ENCODE measurements around the gene NLGN2. TPM values are rescaled to one million over a fixed set of nuclear protein-coding genes. Genes with fewer than 3 reads are reported as not detected.
"Not testable (repeated sequence)": the region's sequence is repeated elsewhere in the genome, so short reads cannot be mapped to it uniquely, and the experiment has no call there.

NLGN2 gene
- total RNA-seq, 6 experiments from 2014 or later = 1.3 to 5.3 (median 3.0) TPM

DNA sequence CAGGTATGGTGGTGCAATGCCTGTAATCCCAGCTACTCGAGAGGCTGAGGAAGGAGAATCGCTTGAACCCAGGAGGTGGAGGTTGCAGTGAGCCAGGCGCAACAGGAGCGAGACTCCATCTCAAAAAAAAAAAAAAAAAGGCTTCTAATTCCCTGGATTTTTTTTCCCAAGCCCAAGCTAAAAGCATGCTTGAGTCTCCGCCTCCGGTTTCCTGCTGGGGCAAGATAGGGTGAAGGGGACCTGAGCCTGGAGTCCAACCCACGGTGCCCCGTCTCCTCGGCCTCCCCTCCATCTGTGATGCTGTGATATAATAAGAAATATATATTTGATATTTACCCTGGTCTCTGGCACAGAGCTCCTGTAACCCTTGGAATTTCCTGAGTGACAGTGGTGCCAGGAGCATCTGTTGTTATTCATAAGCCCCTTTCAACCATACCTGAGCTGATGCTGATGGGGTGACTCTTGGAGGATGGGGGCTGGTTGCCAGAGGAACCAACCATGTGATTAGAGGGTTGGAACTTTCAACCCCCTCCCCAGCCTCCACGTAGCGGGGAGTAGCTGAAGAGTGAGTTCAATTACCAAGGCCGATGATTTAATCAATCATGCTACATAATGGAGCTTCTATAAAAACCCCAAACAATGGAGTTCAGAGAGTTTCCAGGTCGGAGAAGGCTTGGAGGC lies 39.6 kb upstream of the NLGN2 start:
- WGBS (ENCODE audit: insufficient coverage, low coverage, low lambda C conversion rate, missing lambda C conversion rate) = 58% methylated on average over 9 of the region's 13 CpGs
- ATAC-seq = no peak
- Histone ChIP-seq H3K36me3 (no peaks in the 10 kb centered on the region), H3K4me3 (no peak overlapping the region), H3K27me3 (no peaks in the 10 kb centered on the region), H3K4me1 (no peaks in the 10 kb centered on the region), H3K9me3 (no peaks in the 10 kb centered on the region), H3K27ac (no peak overlapping the region)
- intact Hi-C loops (cut with DNase I) = no loop called here
- TF ChIP-seq, protein P1, sequence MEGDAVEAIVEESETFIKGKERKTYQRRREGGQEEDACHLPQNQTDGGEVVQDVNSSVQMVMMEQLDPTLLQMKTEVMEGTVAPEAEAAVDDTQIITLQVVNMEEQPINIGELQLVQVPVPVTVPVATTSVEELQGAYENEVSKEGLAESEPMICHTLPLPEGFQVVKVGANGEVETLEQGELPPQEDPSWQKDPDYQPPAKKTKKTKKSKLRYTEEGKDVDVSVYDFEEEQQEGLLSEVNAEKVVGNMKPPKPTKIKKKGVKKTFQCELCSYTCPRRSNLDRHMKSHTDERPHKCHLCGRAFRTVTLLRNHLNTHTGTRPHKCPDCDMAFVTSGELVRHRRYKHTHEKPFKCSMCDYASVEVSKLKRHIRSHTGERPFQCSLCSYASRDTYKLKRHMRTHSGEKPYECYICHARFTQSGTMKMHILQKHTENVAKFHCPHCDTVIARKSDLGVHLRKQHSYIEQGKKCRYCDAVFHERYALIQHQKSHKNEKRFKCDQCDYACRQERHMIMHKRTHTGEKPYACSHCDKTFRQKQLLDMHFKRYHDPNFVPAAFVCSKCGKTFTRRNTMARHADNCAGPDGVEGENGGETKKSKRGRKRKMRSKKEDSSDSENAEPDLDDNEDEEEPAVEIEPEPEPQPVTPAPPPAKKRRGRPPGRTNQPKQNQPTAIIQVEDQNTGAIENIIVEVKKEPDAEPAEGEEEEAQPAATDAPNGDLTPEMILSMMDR (IDR thresholded peaks at IDR 0.05) = no peak
- no peak for TF ChIP-seq POLR2A (IDR thresholded peaks at IDR 0.05)
- DNase-seq = no peak

DNA sequence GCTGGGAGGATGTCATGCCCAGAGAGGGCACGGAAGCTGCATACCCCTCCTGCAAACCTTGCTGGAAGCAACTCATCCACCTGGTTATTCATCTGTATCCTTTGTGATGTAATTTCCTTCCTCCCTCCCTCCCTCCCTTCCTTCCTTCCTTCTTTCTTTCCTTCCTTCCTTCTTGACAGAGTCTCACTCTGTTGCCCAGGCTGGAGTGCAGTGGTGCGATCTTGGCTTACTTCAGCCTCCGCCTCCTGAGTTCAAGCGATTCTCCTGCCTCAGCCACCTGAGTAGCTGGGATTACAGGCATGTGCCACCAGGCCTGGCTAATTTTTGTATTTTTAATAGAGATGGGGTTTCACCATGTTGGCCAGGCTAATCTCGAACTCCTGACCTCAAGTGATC lies 39.0 kb upstream of the NLGN2 start:
- H3K4me3 ChIP-seq; intact Hi-C loops (cut with DNase I); ATAC-seq; H3K9me3 ChIP-seq; H3K27ac ChIP-seq; DNase-seq; H3K4me1 ChIP-seq; H3K36me3 ChIP-seq; H3K27me3 ChIP-seq: not testable (repeated sequence)
- 82% methylated on average over 5 of the region's 5 CpGs for WGBS (ENCODE audit: insufficient coverage, low coverage, low lambda C conversion rate, missing lambda C conversion rate)

DNA sequence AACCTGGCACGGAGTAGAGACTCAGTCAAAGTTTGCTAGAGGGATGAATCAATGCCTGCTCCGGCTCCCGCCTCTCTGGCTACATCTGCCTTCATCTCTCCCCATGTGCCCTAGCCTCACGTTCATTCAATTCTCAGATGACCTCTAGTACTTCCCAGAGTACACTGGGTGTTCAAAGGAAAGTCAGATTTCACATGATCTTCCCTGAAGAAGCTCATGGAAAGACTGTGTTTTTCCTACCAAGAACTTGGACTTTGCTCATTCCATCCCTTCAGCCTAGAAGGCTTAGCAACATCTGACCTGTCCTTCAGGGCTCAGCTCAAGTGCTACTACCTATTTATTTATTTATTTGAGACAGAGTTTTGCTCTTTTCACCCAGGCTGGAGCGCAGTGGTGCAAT lies 37.8 kb upstream of the NLGN2 start:
- DNase-seq (no peak), ATAC-seq (no peak)
- Histone ChIP-seq H3K4me3 (no peak overlapping the region), H3K27ac (no peak overlapping the region), H3K9me3 (no peaks in the 10 kb centered on the region), H3K27me3 (no peaks in the 10 kb centered on the region), H3K4me1 (no peaks in the 10 kb centered on the region), H3K36me3 (no peaks in the 10 kb centered on the region)
- intact Hi-C loops (cut with DNase I) = no loop called here
- no peak for TF ChIP-seq POLR2A (IDR thresholded peaks at IDR 0.05)
- TF ChIP-seq, protein P1 (IDR thresholded peaks at IDR 0.05) = no peak
- WGBS (ENCODE audit: insufficient coverage, low coverage, low lambda C conversion rate, missing lambda C conversion rate) = 74% methylated on average over 4 of the region's 5 CpGs

DNA sequence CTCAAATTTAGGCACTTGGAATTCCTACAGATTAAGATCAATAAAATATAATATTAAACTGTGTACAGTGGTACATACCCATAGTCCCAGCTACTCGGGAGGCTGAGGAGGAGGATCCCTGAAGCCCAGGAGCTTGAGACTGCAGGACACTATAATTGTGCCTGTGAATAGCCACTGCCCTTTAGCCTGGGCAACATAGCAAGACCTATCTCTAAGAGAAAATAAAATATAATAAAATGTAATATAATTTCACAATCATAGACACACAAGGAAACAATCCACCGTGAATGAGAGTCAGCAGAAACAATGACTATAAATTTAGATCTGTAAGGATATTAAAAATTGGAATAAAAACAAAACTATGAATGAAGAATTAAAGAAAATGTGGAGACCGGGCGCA lies 36.8 kb upstream of the NLGN2 start:
- intact Hi-C loops (cut with DNase I) = no loop called here
- WGBS (ENCODE audit: insufficient coverage, low coverage, low lambda C conversion rate, missing lambda C conversion rate) = 87% methylated on average over 4 of the region's 4 CpGs
- TF ChIP-seq POLR2A (IDR thresholded peaks at IDR 0.05) = no peak
- TF ChIP-seq, protein P1 (IDR thresholded peaks at IDR 0.05) = no peak
- no peak overlapping the region for H3K27ac ChIP-seq
- no peak overlapping the region for H3K4me3 ChIP-seq
- no peaks in the 10 kb centered on the region for H3K4me1 ChIP-seq
- ATAC-seq = no peak
- no peaks in the 10 kb centered on the region for H3K9me3 ChIP-seq
- H3K36me3 ChIP-seq = no peaks in the 10 kb centered on the region
- no peak for DNase-seq
- H3K27me3 ChIP-seq = no peaks in the 10 kb centered on the region

DNA sequence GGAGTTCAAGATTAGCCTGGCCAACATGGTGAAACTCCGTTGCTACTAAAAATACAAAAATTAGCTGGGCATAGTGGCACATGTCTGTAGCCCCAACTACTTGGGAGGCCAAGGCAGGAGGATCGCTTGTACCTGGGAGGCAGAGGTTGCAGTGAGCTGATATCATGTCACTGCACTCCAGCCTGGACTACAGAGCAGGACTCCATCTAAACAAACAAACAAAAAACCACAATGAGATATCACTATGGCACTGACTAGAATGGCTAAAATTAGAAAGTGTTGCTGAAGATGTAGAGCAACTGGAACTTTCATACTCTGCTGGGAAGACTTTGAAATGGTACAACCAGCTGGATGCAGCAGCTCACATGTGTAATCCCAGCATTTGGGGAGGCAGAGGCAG lies 33.3 kb upstream of the NLGN2 start:
- no CpG with 5 or more reads among the region's 2 CpGs for WGBS (ENCODE audit: insufficient coverage, low coverage, low lambda C conversion rate, missing lambda C conversion rate)
- Histone ChIP-seq H3K36me3 (no peaks in the 10 kb centered on the region), H3K9me3 (no peaks in the 10 kb centered on the region), H3K4me3 (no peak overlapping the region), H3K4me1 (no peaks in the 10 kb centered on the region), H3K27me3 (no peaks in the 10 kb centered on the region), H3K27ac (no peak overlapping the region)
- intact Hi-C loops (cut with DNase I) = no loop called here
- TF ChIP-seq POLR2A (IDR thresholded peaks at IDR 0.05) = no peak
- TF ChIP-seq, protein P1 (IDR thresholded peaks at IDR 0.05) = no peak
- DNase-seq (no peak), ATAC-seq (no peak)
